SK-N-SH (cell line): ENCODE measurements around the gene AP1M2.

ENCODE experiments used
- CTCF ChIP-seq: fragments of 200-600 bp; sonication (generic); IDR thresholded peaks from 2 replicates; pipeline ENCODE4 v1.6.1; 2017; ENCODE audit warnings: antibody characterized with exemption, mild to moderate bottlenecking, moderate library complexity
- JUND ChIP-seq: IDR thresholded peaks from 2 replicates; pipeline ENCODE4 v1.4.0; 2012

- TF ChIP-seq JUND (no peak), CTCF (no peak)
These were observed 35.3 kb downstream of the AP1M2 start for GRCh38 chr19:10551698-10552301.
